ENCODE data around the gene EXOC4. TPM values are rescaled to one million over a fixed set of nuclear protein-coding genes. Genes with fewer than 3 reads are reported as not detected.

The EXOC4 gene
- total and polyA plus RNA-seq, 2 of the 13 experiments (the other 11 are each of a cell fraction or from before 2014, with no cell fraction given) = 22.5 to 39.0 TPM

DNA sequence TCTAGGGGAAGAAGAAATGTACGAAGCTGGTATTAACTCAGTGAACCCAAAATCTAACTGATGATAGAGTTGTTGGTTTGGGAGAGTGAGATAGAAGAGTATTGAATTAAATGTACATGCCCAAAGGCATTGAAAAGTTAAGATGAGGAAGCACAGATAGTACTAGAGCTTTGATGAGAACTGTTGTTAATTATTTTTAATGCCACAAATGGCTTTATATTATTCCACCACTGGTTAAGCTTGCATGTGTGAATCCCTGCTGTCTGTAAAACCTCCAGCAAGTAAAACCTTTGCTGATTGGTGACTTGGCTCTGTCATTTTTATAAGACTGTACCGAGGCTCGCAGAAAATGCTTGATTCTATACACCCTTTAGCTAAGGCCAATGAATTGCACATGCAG lies 491.6 kb downstream of the EXOC4 start (continued):
- TF ChIP-seq, protein P1, sequence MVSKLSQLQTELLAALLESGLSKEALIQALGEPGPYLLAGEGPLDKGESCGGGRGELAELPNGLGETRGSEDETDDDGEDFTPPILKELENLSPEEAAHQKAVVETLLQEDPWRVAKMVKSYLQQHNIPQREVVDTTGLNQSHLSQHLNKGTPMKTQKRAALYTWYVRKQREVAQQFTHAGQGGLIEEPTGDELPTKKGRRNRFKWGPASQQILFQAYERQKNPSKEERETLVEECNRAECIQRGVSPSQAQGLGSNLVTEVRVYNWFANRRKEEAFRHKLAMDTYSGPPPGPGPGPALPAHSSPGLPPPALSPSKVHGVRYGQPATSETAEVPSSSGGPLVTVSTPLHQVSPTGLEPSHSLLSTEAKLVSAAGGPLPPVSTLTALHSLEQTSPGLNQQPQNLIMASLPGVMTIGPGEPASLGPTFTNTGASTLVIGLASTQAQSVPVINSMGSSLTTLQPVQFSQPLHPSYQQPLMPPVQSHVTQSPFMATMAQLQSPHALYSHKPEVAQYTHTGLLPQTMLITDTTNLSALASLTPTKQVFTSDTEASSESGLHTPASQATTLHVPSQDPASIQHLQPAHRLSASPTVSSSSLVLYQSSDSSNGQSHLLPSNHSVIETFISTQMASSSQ (IDR thresholded peaks at IDR 0.05; ENCODE audit: low read depth) = no peak
- TF ChIP-seq, protein P1 (CRISPR knock-in tag; IDR thresholded peaks at IDR 0.05; ENCODE audit: borderline replicate concordance) = no peak
- TF ChIP-seq NRL (CRISPR knock-in tag; IDR thresholded peaks at IDR 0.05; ENCODE audit: borderline replicate concordance) (no peak), HOXA9 (CRISPR knock-in tag; IDR thresholded peaks at IDR 0.05; ENCODE audit: borderline replicate concordance) (no peak), MIER2 (CRISPR knock-in tag; IDR thresholded peaks at IDR 0.05) (no peak), ZNF354B (CRISPR knock-in tag; IDR thresholded peaks at IDR 0.05) (no peak), ESRRA (CRISPR knock-in tag; IDR thresholded peaks at IDR 0.05; ENCODE audit: low read depth) (no peak), ZFYVE20 (CRISPR knock-in tag; IDR thresholded peaks at IDR 0.05; ENCODE audit: borderline replicate concordance, low read depth) (no peak), FOXP1 (IDR thresholded peaks at IDR 0.05) (no peak), FOXP1 (CRISPR knock-in tag; IDR thresholded peaks at IDR 0.05) (no peak), RXRA (CRISPR knock-in tag; IDR thresholded peaks at IDR 0.05) (no peak)
- TF ChIP-seq, protein P2, sequence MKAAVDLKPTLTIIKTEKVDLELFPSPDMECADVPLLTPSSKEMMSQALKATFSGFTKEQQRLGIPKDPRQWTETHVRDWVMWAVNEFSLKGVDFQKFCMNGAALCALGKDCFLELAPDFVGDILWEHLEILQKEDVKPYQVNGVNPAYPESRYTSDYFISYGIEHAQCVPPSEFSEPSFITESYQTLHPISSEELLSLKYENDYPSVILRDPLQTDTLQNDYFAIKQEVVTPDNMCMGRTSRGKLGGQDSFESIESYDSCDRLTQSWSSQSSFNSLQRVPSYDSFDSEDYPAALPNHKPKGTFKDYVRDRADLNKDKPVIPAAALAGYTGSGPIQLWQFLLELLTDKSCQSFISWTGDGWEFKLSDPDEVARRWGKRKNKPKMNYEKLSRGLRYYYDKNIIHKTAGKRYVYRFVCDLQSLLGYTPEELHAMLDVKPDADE (CRISPR knock-in tag; IDR thresholded peaks at IDR 0.05) = no peak

All from HepG2 (cell line).